HepG2 (cell line): Measurements from ENCODE around the gene TMEFF2. TPM values are rescaled to one million over a fixed set of nuclear protein-coding genes. Genes with fewer than 3 reads are reported as not detected.

ENCODE experiments used
- ATAC-seq: fragments of 200-7000 bp; cut with Tn5 transposase; 3 replicates; pipeline ENCODE4 v1.9.1; 2020; ENCODE audit warnings: mild to moderate bottlenecking, moderate library complexity
- BruUV-seq: library from RNA; stranded (reverse); fragments of 400-500 nt; replicated peaks from 2 replicates; lab custom pipeline; 2021; lab: Mats Ljungman, UMichigan
- CTCF ChIA-PET: fragments of 300-600 bp; formaldehyde crosslinking; extraction: SDS; loops from one replicate; lab custom pipeline; 2021; ENCODE audit warnings: low total read pairs, inconsistent platforms, low intra/inter-chr PET ratio; lab: Yijun Ruan, JAX
- POLR2A ChIA-PET: fragments of 350-600 bp; sonication (Branson Sonifier 250); formaldehyde crosslinking; loops from one replicate; lab custom pipeline; 2020; ENCODE audit warnings: antibody characterized with exemption, inconsistent platforms; lab: Yijun Ruan, JAX
- DNase-seq: peaks from one replicate; pipeline ENCODE4 v3.0.0-alpha.2; 2015; ENCODE audit warnings: low spot score
- FAIRE-seq: peaks from 3 replicates; lab custom pipeline; 2011; peaks lifted over from hg19 to GRCh38; lab: Jason Lieb, UNC
- H2AFZ ChIP-seq: one replicate; pipeline ENCODE4 v1.6.1; 2011; ENCODE audit warnings: low read length, inconsistent platforms
- H3K27ac ChIP-seq: fragments of 300-600 bp; 3 replicates; pipeline ENCODE4 v1.8.0; 2011; ENCODE audit warnings: mixed run types, mild to moderate bottlenecking, mixed read lengths, low read length, inconsistent platforms; ENCODE audit not compliant: insufficient read depth; ENCODE audit errors: extremely low read length
- H3K27me3 ChIP-seq, 2 experiments: fragments of 200-600 bp in 1 of 2; 2 replicates in 1 of 2; 3 replicates in 1 of 2; pipeline versions ENCODE4 v1.6.0 to v1.8.0; 2011; ENCODE audit warnings: low read length in 2 of 2, mild to moderate bottlenecking in 2 of 2, moderate library complexity in 2 of 2, inconsistent platforms in 1 of 2; ENCODE audit not compliant: insufficient read depth in 2 of 2, control insufficient read depth in 1 of 2
- H3K36me3 ChIP-seq, 2 experiments: fragments of 200-600 bp in 1 of 2; replicated peaks in 1 of 2; 2 replicates in 1 of 2; 3 replicates in 1 of 2; pipeline versions ENCODE4 v1.5.1 to v1.8.0; 2011; ENCODE audit warnings: low read length in 2 of 2, inconsistent platforms in 1 of 2; ENCODE audit not compliant: insufficient read depth in 2 of 2, control insufficient read depth in 1 of 2
- H3K4me1 ChIP-seq: 2 replicates; pipeline ENCODE4 v1.5.1; 2012; ENCODE audit warnings: low read length, inconsistent platforms; ENCODE audit not compliant: insufficient read depth
- H3K4me2 ChIP-seq: 2 replicates; pipeline ENCODE4 v1.6.0; 2011; ENCODE audit warnings: low read depth, low read length, inconsistent platforms
- H3K4me3 ChIP-seq, 3 experiments: fragments of 200-600 bp in 1 of 3; sonication (generic), shearing (Covaris generic) in 1 of 3; replicated peaks in 1 of 3; 2 replicates each; pipeline ENCODE4 v1.5.1; 2011 to 2016; ENCODE audit warnings: low read length in 3 of 3, inconsistent platforms in 2 of 3, low read depth in 2 of 3, mild to moderate bottlenecking in 2 of 3, control low read depth in 1 of 3, mixed read lengths in 1 of 3; ENCODE audit not compliant: insufficient read depth in 1 of 3
- H3K79me2 ChIP-seq: one replicate; pipeline ENCODE4 v1.6.1; 2011; ENCODE audit warnings: low read length, inconsistent platforms; ENCODE audit not compliant: insufficient read depth
- H3K9ac ChIP-seq: 2 replicates; pipeline ENCODE4 v1.6.0; 2011; ENCODE audit warnings: mild to moderate bottlenecking, low read depth, low read length, inconsistent platforms; ENCODE audit not compliant: insufficient read depth
- H3K9me3 ChIP-seq: 2 replicates; pipeline ENCODE4 v1.5.1; 2012; ENCODE audit warnings: mild to moderate bottlenecking, low read length
- H4K20me1 ChIP-seq: 2 replicates; pipeline ENCODE4 v1.6.0; 2011; ENCODE audit warnings: inconsistent platforms, mild to moderate bottlenecking, low read length, moderate library complexity; ENCODE audit not compliant: insufficient read depth
- ATF1 ChIP-seq: IDR thresholded peaks from 2 replicates; pipeline ENCODE4 v1.6.1; 2016; ENCODE audit warnings: mild to moderate bottlenecking, control low read depth
- KDM2A ChIP-seq: sonication (generic); formaldehyde crosslinking; IDR thresholded peaks from 2 replicates; pipeline ENCODE4 v1.4.0; 2020; ENCODE audit warnings: low read depth, missing genetic modification reagents, borderline replicate concordance
- SNAPC2 ChIP-seq: sonication (generic); formaldehyde crosslinking; IDR thresholded peaks from 2 replicates; pipeline ENCODE4 v1.8.1; 2022; ENCODE audit warnings: mild to moderate bottlenecking, missing genetic modification reagents
- UBTF ChIP-seq: sonication (generic); formaldehyde crosslinking; IDR thresholded peaks from 2 replicates; pipeline ENCODE4 v1.4.0; 2020; ENCODE audit warnings: mild to moderate bottlenecking, missing genetic modification reagents
- ZNF83 ChIP-seq: sonication (generic); formaldehyde crosslinking; IDR thresholded peaks from 2 replicates; pipeline ENCODE4 v1.4.0; 2020; ENCODE audit warnings: missing genetic modification reagents, mild to moderate bottlenecking, borderline replicate concordance
- WGBS: methylation state at CpG from one replicate; pipeline ENCODE4 v1.1.6; 2017; ENCODE audit warnings: low lambda C conversion rate; 5-methylcytosine and 5-hydroxymethylcytosine counted together
- in situ Hi-C: cut with HindIII; loops from 2 replicates; pipeline ENCODE4 v1.10.0; 2017; ENCODE audit warnings: low pct_unique_long_range_greater_than_20kb; ENCODE audit not compliant: extremely low pct_ligation_motif_present
- intact Hi-C: fragments of 100-400 bp; cut with micrococcal nuclease; formaldehyde crosslinking; loops from one replicate; pipeline ENCODE4 v1.10.0; 2022; ENCODE audit not compliant: unreplicated experiment
- polyA plus RNA-seq, 8 experiments: library from polyadenylated mRNA; depleted of rRNA in 3 of 8; stranded (reverse) in 7 of 8; unstranded in 1 of 8; fragments of >200 nt; fragmentation: Illumina TruSeq in 4 of 8; extraction: Trizol in 4 of 8; gene quantifications; 2 replicates each; pipeline versions ENCODE4 v1.2.1 to v1.2.3, GENCODE V29; 2011 to 2016; ENCODE audit warnings: low read depth in 4 of 8, missing spikeins in 1 of 8, mixed read lengths in 1 of 8; ENCODE audit not compliant: insufficient read depth in 1 of 8
- total RNA-seq, 5 experiments: library from RNA; depleted of rRNA; stranded (reverse); fragments of >200 nt; fragmentation: Illumina TruSeq; extraction: Trizol; gene quantifications; 2 replicates each; pipeline ENCODE4 v1.2.3, GENCODE V29; 2016; ENCODE audit warnings: low read depth in 1 of 5
- TF ChIP-seq, protein P1 (sequence below): sonication (generic); formaldehyde crosslinking; IDR thresholded peaks from 2 replicates; pipeline ENCODE4 v1.5.0; 2020; ENCODE audit warnings: missing genetic modification reagents, mild to moderate bottlenecking, borderline replicate concordance

The TMEFF2 gene
- total and polyA plus RNA-seq, 2 of the 13 experiments (the other 11 are each of a cell fraction or from before 2014, with no cell fraction given): not detected

- TF ChIP-seq UBTF (CRISPR knock-in tag): no peak
Measured at GRCh38 chr2:191970867-191971266, 223.9 kb downstream of the TMEFF2 start (continued).

DNA sequence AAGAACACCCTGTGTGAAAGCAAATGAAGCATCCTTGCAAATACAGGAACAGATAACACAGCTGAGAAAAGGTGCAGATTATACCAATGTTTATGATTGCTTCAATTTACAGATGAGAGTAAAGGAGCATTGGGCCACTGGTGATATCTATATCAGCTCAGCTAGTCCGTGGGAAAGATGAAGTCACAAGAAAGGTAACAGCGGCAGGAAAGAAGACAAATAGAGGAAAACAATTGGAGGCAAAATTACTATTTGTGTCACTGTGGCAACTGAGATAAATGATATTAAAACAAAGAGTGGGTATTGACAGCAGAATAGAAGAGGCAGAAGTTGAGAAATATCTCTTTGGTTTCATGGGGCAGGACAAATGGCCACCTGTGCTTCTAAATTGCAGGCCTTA is 226.6 kb downstream of the TMEFF2 start:
- no peak for FAIRE-seq
- H3K9ac ChIP-seq: no peak overlapping the region
- H3K9me3 ChIP-seq: no peaks in the 10 kb centered on the region
- no peak overlapping the region for H2AFZ ChIP-seq
- no peak for ATAC-seq
- in situ Hi-C loops (no loop called here), intact Hi-C loops (no loop called here)
- ChIA-PET CTCF (no interaction called here), POLR2A (no interaction called here)
- no TSS peak for BruUV-seq
- H3K4me1 ChIP-seq: no peaks in the 10 kb centered on the region
- H3K27ac ChIP-seq: no peak overlapping the region
- no peaks in the 10 kb centered on the region for H3K27me3 ChIP-seq
- no peaks in the 10 kb centered on the region for H3K79me2 ChIP-seq
- TF ChIP-seq SNAPC2 (CRISPR knock-in tag): no peak
- no peak for TF ChIP-seq ATF1 (CRISPR knock-in tag)
- no peak for TF ChIP-seq ZNF83
- TF ChIP-seq, protein P1, sequence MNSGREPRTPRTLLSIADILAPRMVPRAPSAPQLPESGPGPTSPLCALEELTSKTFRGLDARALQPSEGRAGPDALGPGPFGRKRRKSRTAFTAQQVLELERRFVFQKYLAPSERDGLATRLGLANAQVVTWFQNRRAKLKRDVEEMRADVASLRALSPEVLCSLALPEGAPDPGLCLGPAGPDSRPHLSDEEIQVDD (CRISPR knock-in tag): no peak
- TF ChIP-seq KDM2A (CRISPR knock-in tag): no peak
- H3K36me3 ChIP-seq: no peaks in the 10 kb centered on the region
- no peak overlapping the region for H3K4me3 ChIP-seq
- WGBS: 61% methylated on average over 2 of the region's 2 CpGs
- no peaks in the 10 kb centered on the region; the same call in 1 of the 2 replicates for H4K20me1 ChIP-seq
- DNase-seq: no peak
- no peak overlapping the region for H3K4me2 ChIP-seq
